B cell (primary cell): ENCODE results near the gene GNAT2.

Experiments
- CTCF ChIP-seq: fragments of 200-600 bp; IDR thresholded peaks from one replicate; pipeline ENCODE4 v1.8.0; 2022; ENCODE audit warnings: antibody characterized with exemption, mild to moderate bottlenecking
- EZH2 ChIP-seq: IDR thresholded peaks from 2 replicates; pipeline ENCODE4 v1.6.1; 2012; ENCODE audit warnings: borderline replicate concordance, low read depth, mild to moderate bottlenecking, moderate library complexity, low read length; ENCODE audit not compliant: insufficient read depth, poor library complexity, severe bottlenecking

GRCh38 chr1:109653306-109653705 lies 33.9 kb upstream of the GNAT2 start:
- TF ChIP-seq CTCF, result no peak
- TF ChIP-seq EZH2, result no peak
